Activated CD4-positive, alpha-beta T cell treated with anti-CD3 and anti-CD28 coated beads for 24 hours (primary cell): ENCODE data around the gene BET1.
A peak's percentile ranks its signal among the peaks of the same experiment; 100 is the strongest.
"Not testable (repeated sequence)": the region's sequence is repeated elsewhere in the genome, so short reads cannot be mapped to it uniquely, and the experiment has no call there.

Experiments used
- DNase-seq, 2 donors: peaks; one replicate each; pipeline ENCODE4 v3.0.0-alpha.2; 2020; ENCODE audit warnings: low read depth in 2 of 2

The BET1 gene

GRCh38 chr7:94004024-94004951 is at the start of gene BET1:
BET1 (minus strand) TSS chr7:94004355; CDS start chr7:94004216, 139 bp downstream.
- DNase-seq, result peak; percentile 81 to 83

- no peak for DNase-seq
Measured at GRCh38 chr7:94053532-94053931, 49.4 kb upstream of the BET1 start.

DNA sequence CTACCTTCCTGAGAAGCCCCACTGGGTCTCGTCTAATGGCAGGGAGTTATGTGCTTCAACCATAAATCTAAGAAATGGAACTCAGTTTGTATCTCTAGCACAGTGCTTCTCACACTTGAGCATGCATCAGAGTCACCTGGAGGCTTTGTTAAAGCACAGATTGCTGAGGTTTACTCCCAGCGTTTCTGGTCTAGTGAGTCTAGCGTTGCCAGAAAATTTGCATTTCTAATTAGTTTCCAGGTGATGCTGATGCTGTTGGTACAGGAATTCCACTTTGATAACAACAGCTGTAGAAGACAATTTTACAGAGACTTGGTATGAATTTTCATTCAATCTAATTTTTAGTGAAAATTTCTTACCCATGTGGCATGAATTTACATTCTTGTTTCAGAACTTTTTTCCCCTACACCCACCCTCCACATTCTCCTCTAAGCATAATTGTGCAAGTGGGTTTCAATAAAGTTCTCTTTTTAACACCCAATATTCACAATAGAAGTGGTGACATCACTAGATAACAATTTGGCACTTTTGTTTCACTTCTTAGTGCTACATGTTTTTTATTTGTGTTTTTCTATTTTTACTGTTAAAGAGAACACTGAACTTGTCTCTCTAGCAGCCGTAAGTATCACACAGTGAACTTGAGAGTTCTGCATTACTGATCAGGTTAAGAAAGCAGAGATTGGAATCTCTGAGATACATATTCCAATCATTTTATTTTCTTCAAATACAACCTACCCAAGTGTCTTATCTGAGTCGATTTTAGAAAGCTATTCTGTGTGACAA is 48.4 kb upstream of the BET1 start:
- DNase-seq, result no peak

- no peak for DNase-seq
Measured at GRCh38 chr7:94050046-94050445, 45.9 kb upstream of the BET1 start.

DNA sequence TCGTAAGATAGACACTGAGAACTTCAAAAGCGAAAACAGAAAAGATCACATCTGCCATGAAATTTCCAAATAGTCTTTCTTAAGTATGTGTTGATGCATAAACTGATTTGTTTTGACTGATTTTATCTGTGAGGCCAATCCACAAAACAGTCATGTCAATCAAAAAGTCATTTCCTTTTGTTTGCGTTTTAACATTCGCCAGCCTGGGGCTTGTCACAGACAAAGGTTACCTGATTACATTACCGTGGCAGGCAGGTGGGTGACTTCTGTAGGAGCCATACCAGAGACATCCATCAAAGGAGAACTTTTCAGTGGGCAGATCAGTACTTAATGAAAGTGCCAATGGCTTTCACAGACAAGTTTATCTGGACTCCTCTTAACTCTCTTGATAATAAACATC is 45.5 kb upstream of the BET1 start:
- no peak for DNase-seq

GRCh38 chr7:94048755-94049154 is 44.6 kb upstream of the BET1 start:
- no peak for DNase-seq

GRCh38 chr7:94047956-94048355 is 43.8 kb upstream of the BET1 start:
- DNase-seq, result no peak

GRCh38 chr7:94045581-94045980 is 41.4 kb upstream of the BET1 start:
- no peak for DNase-seq

DNA sequence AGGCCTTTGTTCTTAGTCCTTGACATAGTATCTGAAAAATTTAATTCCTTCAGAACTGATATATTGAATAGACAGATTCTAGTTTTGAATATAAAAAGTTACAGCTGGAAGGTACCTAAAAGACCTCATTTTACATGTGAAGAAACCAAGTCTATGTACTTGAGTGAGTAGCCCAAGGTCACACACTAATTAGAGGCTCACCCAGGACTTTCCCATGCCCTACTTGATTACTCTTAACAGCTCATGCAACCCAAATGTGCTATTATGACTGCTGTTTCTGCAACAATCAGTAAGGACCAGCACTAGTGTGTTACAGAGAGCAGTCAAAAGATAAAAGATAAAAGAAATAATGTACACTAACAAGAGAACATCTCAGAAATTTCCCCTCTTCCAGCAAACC is 40.7 kb upstream of the BET1 start:
- no peak for DNase-seq

DNA sequence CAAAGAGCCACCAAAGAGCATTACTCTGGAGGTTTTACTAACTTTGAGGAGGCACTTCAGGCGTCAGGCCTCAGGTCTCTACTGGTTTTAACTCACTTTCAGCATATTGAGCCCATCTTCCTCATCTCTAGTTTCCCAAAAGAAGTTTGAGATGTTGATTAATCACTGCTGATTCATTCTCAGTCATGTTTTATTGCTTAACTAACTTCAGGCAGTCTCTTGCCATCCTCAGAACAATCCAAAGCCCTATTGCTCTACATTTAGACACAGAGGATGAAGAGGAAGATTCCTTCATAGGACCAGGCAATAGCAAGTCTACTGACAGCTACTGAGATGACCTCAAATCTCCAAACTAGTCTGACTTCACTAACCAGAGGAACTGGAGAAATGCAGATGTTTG is 39.1 kb upstream of the BET1 start:
- no peak for DNase-seq

GRCh38 chr7:94042381-94042780 is 38.2 kb upstream of the BET1 start:
- DNase-seq, result no peak

DNA sequence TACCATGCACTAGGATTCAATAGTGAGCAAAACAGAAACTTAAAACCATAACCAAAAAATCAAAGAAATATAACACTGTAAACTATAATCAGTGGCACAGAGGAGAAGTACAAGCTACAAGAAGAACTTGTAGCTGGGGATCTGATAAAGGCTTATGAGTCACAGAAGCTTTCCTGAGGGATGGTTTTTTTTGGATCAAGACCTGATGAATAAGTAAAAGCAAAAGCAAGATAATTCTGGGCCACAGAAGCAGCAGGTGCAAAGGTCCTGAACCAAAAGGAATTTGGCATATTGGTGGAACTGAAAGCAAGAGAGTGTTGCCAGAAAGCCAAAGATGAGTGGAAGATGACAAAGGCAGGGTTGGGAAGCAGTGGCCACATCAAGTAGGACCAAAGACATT is 37.4 kb upstream of the BET1 start:
- no peak for DNase-seq

DNA sequence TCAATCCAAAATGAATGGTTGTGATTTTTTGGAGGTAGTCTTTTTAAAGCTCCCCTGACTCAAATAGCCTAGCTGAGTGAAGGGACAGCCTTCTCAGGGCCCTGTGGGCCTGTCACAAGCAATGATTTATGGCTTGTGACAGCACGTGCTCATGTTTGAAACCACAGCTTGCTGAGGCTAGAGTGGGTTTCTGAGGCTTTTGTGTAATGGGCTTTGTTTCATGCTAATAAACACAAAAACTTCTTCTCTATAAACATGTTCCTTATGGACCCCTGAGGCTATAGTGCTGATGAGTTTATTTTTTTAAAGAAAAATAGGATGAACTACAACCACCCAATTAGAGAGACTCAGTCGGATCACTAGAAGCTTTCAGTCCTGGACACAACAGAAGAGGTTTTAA is 36.1 kb upstream of the BET1 start:
- no peak for DNase-seq

DNA sequence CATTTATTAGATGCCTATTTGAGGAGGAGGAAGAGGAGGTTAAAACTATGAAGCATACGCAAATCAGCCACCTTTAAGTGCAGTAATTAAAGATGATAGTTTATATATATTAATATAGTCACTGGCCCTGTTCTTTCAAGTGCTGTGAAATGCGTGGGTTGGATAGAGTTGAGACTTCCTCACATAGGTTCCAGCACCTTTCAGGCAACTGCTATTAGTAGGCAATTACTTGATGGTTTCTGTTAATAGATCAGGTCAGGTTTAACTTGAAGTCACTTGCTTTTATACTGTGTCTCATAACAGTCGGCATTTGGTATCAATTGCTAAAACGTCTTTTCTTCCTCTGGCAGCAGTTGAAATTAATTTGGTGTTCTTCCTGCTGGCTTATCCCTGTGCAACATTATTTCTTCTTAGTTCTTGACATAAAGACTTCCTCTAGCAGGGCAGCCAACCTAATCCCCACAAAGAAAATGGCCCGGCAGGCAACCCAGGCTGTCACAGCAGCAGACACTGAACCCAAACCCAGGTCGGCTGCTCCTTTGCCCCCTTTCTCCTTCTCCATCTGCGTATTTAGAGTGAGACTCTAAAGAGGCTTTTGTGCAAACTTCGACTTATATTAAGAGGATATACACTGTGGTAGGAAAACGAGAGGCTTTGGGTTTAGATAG is 35.3 kb upstream of the BET1 start:
- DNase-seq, result no peak

DNA sequence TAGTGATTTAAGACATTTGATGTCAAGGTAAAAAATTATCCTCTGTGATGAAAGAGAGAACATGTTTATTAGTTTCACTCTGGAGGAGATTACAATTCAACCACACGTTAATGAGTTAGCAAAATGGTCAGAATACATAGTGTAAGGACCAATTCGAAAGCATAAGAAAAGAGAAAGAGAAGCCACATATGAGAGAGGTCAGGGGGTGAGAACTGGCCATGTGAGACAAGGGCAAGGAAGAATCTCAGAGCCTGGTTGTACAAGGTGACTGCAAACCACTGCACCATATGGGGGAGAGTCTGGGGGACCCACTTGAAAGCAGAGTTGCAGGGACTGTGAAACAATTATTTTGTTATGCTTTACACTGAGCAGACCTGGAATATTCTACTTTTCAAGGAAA is 27.7 kb upstream of the BET1 start:
- no peak for DNase-seq

- no peak for DNase-seq
Measured at GRCh38 chr7:94030634-94031033, 26.5 kb upstream of the BET1 start.

GRCh38 chr7:94029976-94030375 is 25.8 kb upstream of the BET1 start:
- DNase-seq, result no peak

GRCh38 chr7:94028768-94029167 is 24.6 kb upstream of the BET1 start:
- no peak for DNase-seq

DNA sequence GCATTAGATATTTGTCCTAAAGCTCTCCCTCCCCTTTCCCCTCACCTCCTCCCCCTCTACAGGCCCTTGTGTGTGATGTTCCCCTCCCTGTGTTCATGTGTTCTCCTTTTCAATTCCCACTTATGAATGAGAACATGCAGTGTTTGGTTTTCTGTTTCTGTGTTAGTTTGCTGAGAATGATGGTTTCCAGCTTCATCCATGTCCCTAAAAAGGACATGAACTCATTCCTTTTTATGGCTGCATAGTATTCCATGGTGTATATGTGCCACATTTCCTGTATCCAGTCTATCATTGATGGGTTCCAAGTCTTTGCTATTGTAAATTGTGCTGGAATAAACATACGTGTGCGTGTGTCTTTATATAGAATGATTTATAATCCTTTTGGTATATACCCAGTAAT is 22.5 kb upstream of the BET1 start:
- not testable (repeated sequence) for DNase-seq

GRCh38 chr7:94022550-94022949 is 18.4 kb upstream of the BET1 start:
- no peak for DNase-seq

- no peak for DNase-seq
Measured at GRCh38 chr7:94016786-94017185, 12.6 kb upstream of the BET1 start.

DNA sequence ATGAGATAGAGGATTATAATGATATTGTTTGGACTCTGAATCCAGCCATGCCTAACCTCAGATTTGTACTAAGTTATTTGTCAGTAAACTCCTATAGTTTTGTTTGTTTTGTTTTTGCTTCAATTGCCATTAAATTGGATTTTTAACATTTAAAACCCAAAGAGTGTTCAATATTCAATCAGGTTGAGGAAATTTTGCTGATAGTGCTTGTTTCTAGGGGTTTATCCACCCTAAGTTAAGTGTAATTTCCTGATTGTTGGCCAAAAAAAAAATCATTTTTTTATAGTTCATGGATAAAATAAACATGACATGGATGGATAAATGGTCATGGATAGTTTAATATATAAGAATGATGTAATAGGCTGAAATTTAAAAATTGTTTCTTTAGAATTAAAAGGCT is 11.4 kb upstream of the BET1 start:
- DNase-seq, result no peak
